Fibroblast of lung (primary cell): ENCODE data around the gene DIAPH1.

Source experiments
- EZH2 ChIP-seq: IDR thresholded peaks from 2 replicates; pipeline ENCODE4 v1.5.1; 2012; ENCODE audit warnings: low read length, control low read depth, mild to moderate bottlenecking; ENCODE audit errors: missing control alignments
- TF ChIP-seq, protein P1 (sequence below), 2 donors: IDR thresholded peaks in 1 of 2; conservative IDR thresholded peaks in 1 of 2; 1 replicate in 1 of 2; 2 replicates in 1 of 2; pipeline ENCODE4 v1.5.1; 2011 to 2012; ENCODE audit warnings: low read length in 2 of 2, control low read depth in 1 of 2, inconsistent platforms in 1 of 2, low read depth in 1 of 2, mild to moderate bottlenecking in 1 of 2

DNA sequence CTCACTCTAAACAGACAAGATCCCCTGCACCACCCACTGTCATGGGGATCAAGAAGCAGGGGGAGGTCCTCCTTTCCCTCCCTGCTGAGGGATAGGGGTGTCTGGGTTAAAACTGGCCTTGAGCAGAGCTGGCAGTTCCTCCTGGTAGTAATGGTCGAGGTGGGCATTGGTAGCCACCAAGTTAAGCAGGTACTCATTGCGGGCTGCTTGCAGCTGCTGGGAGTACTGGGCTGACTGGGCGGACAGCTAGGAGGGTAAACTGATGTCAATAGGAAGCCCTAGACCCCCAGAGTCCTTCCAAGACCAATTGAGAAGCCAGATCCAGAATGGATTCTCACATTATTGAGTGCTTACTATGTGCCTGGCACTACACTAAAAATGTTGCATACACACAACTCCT, 29.1 kb upstream of the DIAPH1 start:
- TF ChIP-seq, protein P1, sequence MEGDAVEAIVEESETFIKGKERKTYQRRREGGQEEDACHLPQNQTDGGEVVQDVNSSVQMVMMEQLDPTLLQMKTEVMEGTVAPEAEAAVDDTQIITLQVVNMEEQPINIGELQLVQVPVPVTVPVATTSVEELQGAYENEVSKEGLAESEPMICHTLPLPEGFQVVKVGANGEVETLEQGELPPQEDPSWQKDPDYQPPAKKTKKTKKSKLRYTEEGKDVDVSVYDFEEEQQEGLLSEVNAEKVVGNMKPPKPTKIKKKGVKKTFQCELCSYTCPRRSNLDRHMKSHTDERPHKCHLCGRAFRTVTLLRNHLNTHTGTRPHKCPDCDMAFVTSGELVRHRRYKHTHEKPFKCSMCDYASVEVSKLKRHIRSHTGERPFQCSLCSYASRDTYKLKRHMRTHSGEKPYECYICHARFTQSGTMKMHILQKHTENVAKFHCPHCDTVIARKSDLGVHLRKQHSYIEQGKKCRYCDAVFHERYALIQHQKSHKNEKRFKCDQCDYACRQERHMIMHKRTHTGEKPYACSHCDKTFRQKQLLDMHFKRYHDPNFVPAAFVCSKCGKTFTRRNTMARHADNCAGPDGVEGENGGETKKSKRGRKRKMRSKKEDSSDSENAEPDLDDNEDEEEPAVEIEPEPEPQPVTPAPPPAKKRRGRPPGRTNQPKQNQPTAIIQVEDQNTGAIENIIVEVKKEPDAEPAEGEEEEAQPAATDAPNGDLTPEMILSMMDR (conservative IDR thresholded peaks at IDR 0.05 in 1 of 2, IDR thresholded peaks at IDR 0.05 in 1 of 2; ENCODE audit: low read depth in 1 of 2, low read length in 2 of 2) = no peak
- no peak for TF ChIP-seq EZH2
